HCT116 (cell line): ENCODE measurements around the gene ASB7. TPM values are rescaled to one million over a fixed set of nuclear protein-coding genes. Genes with fewer than 3 reads are reported as not detected.
A peak's percentile ranks its signal among the peaks of the same experiment; 100 is the strongest.

ENCODE experiments used
- ATAC-seq: fragments of 200-7000 bp; cut with Tn5 transposase; 2 replicates; pipeline ENCODE4 v1.9.1; 2020; ENCODE audit warnings: mild to moderate bottlenecking, moderate library complexity
- BruUV-seq: library from RNA; stranded (reverse); fragments of 400-500 nt; replicated peaks from 2 replicates; lab custom pipeline; 2021; lab: Mats Ljungman, UMichigan
- CTCF ChIA-PET: fragments of 300-600 bp; sonication (Branson Sonifier 250); formaldehyde crosslinking; loops from one replicate; lab custom pipeline; 2021; ENCODE audit warnings: antibody characterized with exemption; lab: Charles Lee
- POLR2A ChIA-PET: fragments of 300-600, 350-600 bp; sonication (Branson Sonifier 250); formaldehyde crosslinking; loops from one replicate; lab custom pipeline; 2021; ENCODE audit warnings: antibody characterized with exemption; lab: Charles Lee
- RAD21 ChIA-PET, 2 experiments: fragments of 300-600 bp; sonication (Branson Sonifier 250); formaldehyde crosslinking; loops; one replicate each; lab custom pipeline; 2023; ENCODE audit warnings: low total read pairs in 2 of 2; ENCODE audit not compliant: uncharacterized antibody in 2 of 2, unreplicated experiment in 2 of 2, low non-redundant PET in 1 of 2; lab: Charles Lee
- DNase-seq: peaks from one replicate; pipeline ENCODE4 v3.0.0-alpha.2; 2010; ENCODE audit warnings: low read depth, low spot score
- H2AFZ ChIP-seq: fragments of 200-600 bp; shearing (Covaris generic), sonication (generic); 2 replicates; pipeline ENCODE4 v1.6.1; 2017; ENCODE audit warnings: low read depth, mixed run types, mixed read lengths, antibody characterized with exemption, low read length; ENCODE audit not compliant: poor library complexity, severe bottlenecking
- H3K27ac ChIP-seq: 2 replicates; pipeline ENCODE4 v1.5.1; 2012; ENCODE audit warnings: low read depth, low read length
- H3K27me3 ChIP-seq: fragments of 200-600 bp; sonication (generic); 2 replicates; pipeline ENCODE4 v1.6.1; 2016; ENCODE audit warnings: mixed run types, low read length, mixed read lengths; ENCODE audit not compliant: insufficient read depth
- H3K36me3 ChIP-seq, 2 experiments: fragments of 200-500 bp in 1 of 2; fragments of 200-600 bp in 1 of 2; sonication (Bioruptor generic) in 1 of 2; sonication (generic) in 1 of 2; 2 replicates each; pipeline versions ENCODE4 v1.5.1 to v1.6.1; 2014 to 2016; ENCODE audit warnings: low read length in 2 of 2, inconsistent platforms in 1 of 2, mixed read lengths in 1 of 2, mixed run types in 1 of 2; ENCODE audit not compliant: insufficient read depth in 2 of 2, control insufficient read depth in 1 of 2
- H3K4me1 ChIP-seq, 2 experiments: fragments of 200-600 bp in 1 of 2; sonication (generic) in 1 of 2; 2 replicates each; pipeline versions ENCODE4 v1.5.1 to v1.6.1; 2012 to 2017; ENCODE audit warnings: low read length in 2 of 2, inconsistent platforms in 1 of 2, mild to moderate bottlenecking in 1 of 2, mixed read lengths in 1 of 2, mixed run types in 1 of 2, moderate library complexity in 1 of 2; ENCODE audit not compliant: insufficient read depth in 2 of 2, control insufficient read depth in 1 of 2
- H3K4me2 ChIP-seq: fragments of 200-600 bp; sonication (generic); 2 replicates; pipeline ENCODE4 v1.6.1; 2017; ENCODE audit warnings: mixed run types, low read length, mixed read lengths
- H3K4me3 ChIP-seq, 2 experiments: fragments of 200-600 bp in 1 of 2; sonication (generic) in 1 of 2; replicated peaks in 1 of 2; 2 replicates each; pipeline ENCODE4 v1.5.1; 2011 to 2016; ENCODE audit warnings: low read length in 2 of 2, control low read depth in 1 of 2, low read depth in 1 of 2, mild to moderate bottlenecking in 1 of 2, mixed read lengths in 1 of 2, mixed run types in 1 of 2
- H3K79me2 ChIP-seq: fragments of 200-600 bp; sonication (generic); 2 replicates; pipeline ENCODE4 v1.6.1; 2017; ENCODE audit warnings: mild to moderate bottlenecking, mixed run types, low read length, moderate library complexity, mixed read lengths; ENCODE audit not compliant: insufficient read depth
- H3K9ac ChIP-seq: fragments of 200-600 bp; sonication (generic); 2 replicates; pipeline ENCODE4 v1.6.1; 2016; ENCODE audit warnings: low read length, mixed read lengths
- H3K9me2 ChIP-seq: fragments of 200-600 bp; sonication (generic), shearing (Covaris generic); 2 replicates; pipeline ENCODE4 v1.6.1; 2017; ENCODE audit warnings: mixed run types, mild to moderate bottlenecking, moderate library complexity; ENCODE audit not compliant: insufficient read depth
- H3K9me3 ChIP-seq, 2 experiments: fragments of 200-500 bp in 1 of 2; fragments of 200-600 bp in 1 of 2; sonication (Bioruptor generic) in 1 of 2; sonication (generic) in 1 of 2; 2 replicates each; pipeline ENCODE4 v1.6.1; 2014 to 2017; ENCODE audit warnings: low read length in 2 of 2, mixed read lengths in 2 of 2, inconsistent platforms in 1 of 2, low read depth in 1 of 2, mild to moderate bottlenecking in 1 of 2, mixed run types in 1 of 2, moderate library complexity in 1 of 2; ENCODE audit not compliant: control insufficient read depth in 1 of 2, insufficient read depth in 1 of 2
- H4K20me1 ChIP-seq: fragments of 200-600 bp; sonication (generic), shearing (Covaris generic); 2 replicates; pipeline ENCODE4 v1.6.1; 2017; ENCODE audit warnings: mixed run types, mild to moderate bottlenecking, moderate library complexity; ENCODE audit not compliant: insufficient read depth
- ATF3 ChIP-seq: IDR thresholded peaks from 2 replicates; pipeline ENCODE4 v1.6.1; 2012
- CEBPB ChIP-seq: IDR thresholded peaks from 2 replicates; pipeline ENCODE4 v1.6.1; 2012; ENCODE audit warnings: low read depth
- CTCF ChIP-seq, 3 experiments: fragments of 200-600 bp in 1 of 3; sonication (generic) in 1 of 3; IDR thresholded peaks in 2 of 3; conservative IDR thresholded peaks in 1 of 3; 2 replicates each; pipeline ENCODE4 v1.5.1; 2012 to 2017; ENCODE audit warnings: low read depth in 2 of 3, low read length in 2 of 3, antibody characterized with exemption in 1 of 3, borderline replicate concordance in 1 of 3, control low read depth in 1 of 3, mild to moderate bottlenecking in 1 of 3, mixed read lengths in 1 of 3, mixed run types in 1 of 3, moderate library complexity in 1 of 3; ENCODE audit not compliant: insufficient read depth in 1 of 3
- EGR1 ChIP-seq: IDR thresholded peaks from 2 replicates; pipeline ENCODE4 v1.6.1; 2012; ENCODE audit warnings: low read depth
- EZH2 ChIP-seq: fragments of 200-600 bp; sonication (generic); IDR thresholded peaks from 2 replicates; pipeline ENCODE4 v1.6.1; 2017; ENCODE audit warnings: antibody characterized with exemption, mixed run types
- FOSL1 ChIP-seq: IDR thresholded peaks from 2 replicates; pipeline ENCODE4 v1.6.1; 2012; ENCODE audit warnings: low read depth
- MAX ChIP-seq: IDR thresholded peaks from 2 replicates; pipeline ENCODE4 v1.6.1; 2012
- POLR2A ChIP-seq: IDR thresholded peaks from 2 replicates; pipeline ENCODE4 v1.7.0; 2011; ENCODE audit warnings: borderline replicate concordance; ENCODE audit not compliant: insufficient read depth, insufficient read length; ENCODE audit errors: extremely low read depth
- POLR2AphosphoS5 ChIP-seq: IDR thresholded peaks from 2 replicates; pipeline ENCODE4 v1.6.1; 2011; ENCODE audit warnings: mild to moderate bottlenecking, low read depth, low read length, moderate library complexity
- RAD21 ChIP-seq: IDR thresholded peaks from 2 replicates; pipeline ENCODE4 v1.6.1; 2012; ENCODE audit warnings: low read depth, mild to moderate bottlenecking
- REST ChIP-seq: IDR thresholded peaks from 2 replicates; pipeline ENCODE4 v1.6.1; 2012; ENCODE audit warnings: low read depth
- SP1 ChIP-seq: IDR thresholded peaks from 2 replicates; pipeline ENCODE4 v1.6.1; 2012; ENCODE audit warnings: low read depth
- SRF ChIP-seq: IDR thresholded peaks from 2 replicates; pipeline ENCODE4 v1.6.1; 2012; ENCODE audit warnings: low read depth
- TCF7L2 ChIP-seq: IDR thresholded peaks from 2 replicates; pipeline ENCODE4 v1.7.0; 2011; ENCODE audit warnings: borderline replicate concordance, inconsistent platforms; ENCODE audit not compliant: insufficient read depth, insufficient read length; ENCODE audit errors: extremely low read depth
- YY1 ChIP-seq: IDR thresholded peaks from 2 replicates; pipeline ENCODE4 v1.6.1; 2011; ENCODE audit warnings: low read length, low read depth, moderate library complexity, mild to moderate bottlenecking; ENCODE audit not compliant: insufficient replicate concordance; ENCODE audit errors: extremely low read depth
- intact Hi-C: fragments of 100-400 bp; cut with micrococcal nuclease; formaldehyde crosslinking; loops from 2 replicates; pipeline ENCODE4 v1.10.0; 2022
- total RNA-seq: library from RNA; stranded (reverse); gene quantifications from one replicate; pipeline ENCODE4 v1.2.1, GENCODE V29; 2021; ENCODE audit not compliant: unreplicated experiment

The ASB7 gene
- total RNA-seq, 1 experiment from 2014 or later, result 16.6 TPM

GRCh38 chr15:100651253-100651652 lies 48.9 kb downstream of the ASB7 start:
- H4K20me1 ChIP-seq, result no peaks in the 10 kb centered on the region
- no peaks in the 10 kb centered on the region for H3K9me2 ChIP-seq
- RAD21 ChIA-PET, result no interaction called here
- no peaks in the 10 kb centered on the region for H3K9me3 ChIP-seq
- H3K36me3 ChIP-seq, result no peaks in the 10 kb centered on the region
- H3K79me2 ChIP-seq, result no peaks in the 10 kb centered on the region
- no peak overlapping the region for H2AFZ ChIP-seq
- peaks cover 0 to 4% of the 10 kb centered on the region in 2 experiments; a peak in 2 of 4 replicates for H3K4me1 ChIP-seq
- no peak overlapping the region for H3K9ac ChIP-seq
- no peak overlapping the region for H3K27ac ChIP-seq
- BruUV-seq, result no TSS peak
- no peak overlapping the region for H3K4me3 ChIP-seq
- intact Hi-C loops, result no loop called here
- POLR2A ChIA-PET, result no interaction called here
- CTCF ChIA-PET, result interaction anchor here (1.1 kb wide), 1 partner anchor 10 kb away, joined by 3 read pairs; no protein-coding TSS in a partner anchor
- no peak for TF ChIP-seq RAD21
- TF ChIP-seq EZH2, result no peak
- TF ChIP-seq ATF3, result no peak
- TF ChIP-seq SP1, result no peak
- no peak for TF ChIP-seq MAX
- TF ChIP-seq FOSL1, result no peak
- TF ChIP-seq YY1, result no peak
- TF ChIP-seq POLR2AphosphoS5, result no peak
- no peak for TF ChIP-seq TCF7L2
- TF ChIP-seq SRF, result no peak
- DNase-seq (no peak), ATAC-seq (peak; percentile 63)
- no peaks in the 10 kb centered on the region for H3K27me3 ChIP-seq
- no peak overlapping the region for H3K4me2 ChIP-seq

- H3K36me3 ChIP-seq, result no peaks in the 10 kb centered on the region
- BruUV-seq, result no TSS peak
- POLR2A ChIA-PET, result no interaction called here
- intact Hi-C loops, result no loop called here
- no peaks in the 10 kb centered on the region for H3K9me2 ChIP-seq
- DNase-seq, result no peak
- no peaks in the 10 kb centered on the region for H3K79me2 ChIP-seq
- H3K27ac ChIP-seq, result no peak overlapping the region
- ATAC-seq, result no peak
- H3K27me3 ChIP-seq, result no peaks in the 10 kb centered on the region
- no peak overlapping the region for H3K4me2 ChIP-seq
- CTCF ChIA-PET, result no interaction called here
- no peaks in the 10 kb centered on the region for H4K20me1 ChIP-seq
- RAD21 ChIA-PET, result no interaction called here
- no peak overlapping the region for H3K4me3 ChIP-seq
- H3K4me1 ChIP-seq, result peaks cover 0 to 4% of the 10 kb centered on the region in 2 experiments; a peak in 2 of 4 replicates
- no peak overlapping the region for H3K9ac ChIP-seq
- no peaks in the 10 kb centered on the region for H3K9me3 ChIP-seq
- no peak overlapping the region for H2AFZ ChIP-seq
- TF ChIP-seq CEBPB (no peak), RAD21 (no peak), CTCF (IDR thresholded peaks at IDR 0.05 in 2 of 3, conservative IDR thresholded peaks at IDR 0.05 in 1 of 3; ENCODE audit: borderline replicate concordance in 1 of 3, insufficient read depth in 1 of 3, low read depth in 2 of 3, low read length in 2 of 3) (no peak), REST (no peak), ATF3 (no peak), EGR1 (no peak), SRF (no peak), POLR2A (no peak)
Measured at GRCh38 chr15:100652116-100652515, 49.7 kb downstream of the ASB7 start.
